SH-SY5Y (cell line): ENCODE measurements around the gene MOXD1.

Experiments used
- GATA2 ChIP-seq: IDR thresholded peaks from 2 replicates; pipeline ENCODE4 v1.6.1; 2011; ENCODE audit warnings: mild to moderate bottlenecking, low read depth, low read length
- GATA3 ChIP-seq: IDR thresholded peaks from 2 replicates; pipeline ENCODE4 v1.6.1; 2011; ENCODE audit warnings: low read depth, mild to moderate bottlenecking, low read length, moderate library complexity

- TF ChIP-seq GATA2 (no peak), GATA3 (no peak)
These were observed 41.9 kb upstream of the MOXD1 start for GRCh38 chr6:132443206-132443605.
